GM20000 (cell line): ENCODE data around the gene ARHGEF12.

Experiments used
- DNase-seq: peaks from one replicate; pipeline ENCODE4 v3.0.0; 2012; ENCODE audit warnings: low spot score
- TF ChIP-seq, protein P1 (sequence below): IDR thresholded peaks from 2 replicates; pipeline ENCODE4 v1.5.1; 2012; ENCODE audit warnings: mild to moderate bottlenecking, control low read depth; ENCODE audit errors: extremely low read depth, missing control alignments

The ARHGEF12 gene

DNA sequence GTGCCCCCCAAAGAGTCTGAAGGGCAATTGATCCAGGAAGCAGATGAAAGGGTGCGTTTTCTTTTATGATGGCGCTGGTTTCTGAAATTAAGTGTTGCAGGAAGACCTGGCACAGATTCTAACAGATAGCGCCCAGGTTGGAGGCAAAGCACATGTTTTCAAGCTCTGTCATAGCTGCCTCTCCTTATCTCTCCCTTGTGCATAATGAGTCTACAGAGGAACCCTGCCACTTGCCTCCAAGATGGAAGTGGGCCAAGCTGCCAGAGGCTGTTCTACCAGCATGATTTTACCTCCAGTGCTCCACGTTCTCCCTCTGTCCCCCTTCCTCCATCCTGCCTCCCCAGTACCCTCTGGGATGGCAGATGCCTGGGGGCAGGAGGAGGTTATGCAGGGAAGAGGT lies 41.1 kb upstream of the ARHGEF12 start:
- TF ChIP-seq, protein P1, sequence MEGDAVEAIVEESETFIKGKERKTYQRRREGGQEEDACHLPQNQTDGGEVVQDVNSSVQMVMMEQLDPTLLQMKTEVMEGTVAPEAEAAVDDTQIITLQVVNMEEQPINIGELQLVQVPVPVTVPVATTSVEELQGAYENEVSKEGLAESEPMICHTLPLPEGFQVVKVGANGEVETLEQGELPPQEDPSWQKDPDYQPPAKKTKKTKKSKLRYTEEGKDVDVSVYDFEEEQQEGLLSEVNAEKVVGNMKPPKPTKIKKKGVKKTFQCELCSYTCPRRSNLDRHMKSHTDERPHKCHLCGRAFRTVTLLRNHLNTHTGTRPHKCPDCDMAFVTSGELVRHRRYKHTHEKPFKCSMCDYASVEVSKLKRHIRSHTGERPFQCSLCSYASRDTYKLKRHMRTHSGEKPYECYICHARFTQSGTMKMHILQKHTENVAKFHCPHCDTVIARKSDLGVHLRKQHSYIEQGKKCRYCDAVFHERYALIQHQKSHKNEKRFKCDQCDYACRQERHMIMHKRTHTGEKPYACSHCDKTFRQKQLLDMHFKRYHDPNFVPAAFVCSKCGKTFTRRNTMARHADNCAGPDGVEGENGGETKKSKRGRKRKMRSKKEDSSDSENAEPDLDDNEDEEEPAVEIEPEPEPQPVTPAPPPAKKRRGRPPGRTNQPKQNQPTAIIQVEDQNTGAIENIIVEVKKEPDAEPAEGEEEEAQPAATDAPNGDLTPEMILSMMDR, result no peak
- DNase-seq, result no peak

DNA sequence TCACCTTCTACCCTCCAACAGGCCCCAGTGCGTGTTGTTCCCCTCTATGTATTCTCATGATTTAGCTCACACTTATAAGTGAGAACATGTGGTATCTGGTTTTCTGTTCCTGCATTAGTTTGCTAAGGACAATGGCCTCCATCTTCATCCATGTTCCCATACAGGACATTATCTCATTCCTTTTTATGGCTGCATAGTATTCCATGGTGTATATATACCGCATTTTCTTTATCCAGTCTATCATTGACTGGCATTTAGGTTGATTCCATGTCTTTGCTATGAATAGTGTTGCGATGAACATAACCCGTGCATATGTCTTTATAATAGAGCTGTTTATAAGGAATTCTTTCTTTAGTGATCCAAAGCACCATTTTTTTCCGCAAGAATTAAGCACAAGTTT lies 39.7 kb upstream of the ARHGEF12 start:
- TF ChIP-seq, protein P1, result no peak
- DNase-seq, result no peak

DNA sequence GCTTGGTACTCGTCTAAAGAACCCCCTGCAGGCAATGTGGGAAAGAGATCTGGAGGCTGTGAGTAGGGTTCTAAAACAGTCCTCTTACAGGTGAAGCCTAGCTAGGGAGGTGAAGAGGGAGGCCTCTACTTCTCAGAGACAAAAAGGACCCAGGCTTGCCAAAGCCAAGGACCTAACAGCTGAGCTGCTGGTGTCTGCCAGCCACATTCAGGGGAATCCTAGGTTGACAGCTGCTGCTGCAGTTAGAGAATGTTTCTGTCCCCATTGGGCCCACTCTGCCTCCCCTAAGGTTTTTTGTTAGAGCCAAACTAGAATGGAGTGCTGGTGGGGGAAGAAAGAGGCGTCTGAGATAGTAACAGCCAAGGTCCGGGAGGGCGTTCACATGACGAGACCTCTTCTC lies 37.8 kb upstream of the ARHGEF12 start:
- DNase-seq, result no peak
- TF ChIP-seq, protein P1, result no peak

DNA sequence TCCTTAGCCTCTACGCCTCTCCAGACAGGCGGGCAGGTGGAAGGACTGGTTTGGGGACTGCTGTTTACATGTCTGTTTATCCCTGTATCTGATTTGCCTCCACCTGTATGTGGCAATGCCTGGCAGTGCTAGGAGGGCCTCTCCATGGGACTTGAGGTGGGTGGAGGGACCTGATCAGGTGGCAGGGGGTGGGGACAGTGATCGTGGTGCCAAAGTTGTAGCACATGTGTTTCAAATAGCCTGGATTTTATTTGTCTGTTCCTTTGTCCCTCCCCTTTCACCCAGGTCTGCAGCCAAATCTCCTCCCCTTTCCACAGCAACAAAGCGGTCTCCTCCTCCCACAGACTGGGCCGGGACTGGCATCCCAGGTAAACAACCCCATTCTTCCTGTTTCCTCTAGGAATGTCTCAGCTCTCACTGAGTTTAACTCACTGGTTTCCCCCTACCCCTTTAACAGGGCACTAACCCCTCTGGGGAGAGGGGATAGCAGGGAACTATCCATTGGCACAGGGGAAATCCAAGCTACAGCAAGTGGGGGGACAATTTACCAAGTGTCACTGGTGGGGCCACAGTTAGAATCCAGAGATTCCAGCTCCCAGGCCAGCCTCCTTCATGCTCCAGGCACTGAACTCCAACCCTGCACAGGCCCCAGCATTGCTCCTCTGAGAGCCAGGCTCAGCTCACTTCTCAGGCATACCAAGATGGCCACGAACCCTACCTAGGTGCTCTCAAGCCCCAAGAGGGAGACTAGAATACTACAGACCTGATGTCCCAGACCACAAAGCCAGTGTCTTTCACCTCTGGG lies 34.0 kb upstream of the ARHGEF12 start:
- DNase-seq, result no peak
- TF ChIP-seq, protein P1, result no peak

DNA sequence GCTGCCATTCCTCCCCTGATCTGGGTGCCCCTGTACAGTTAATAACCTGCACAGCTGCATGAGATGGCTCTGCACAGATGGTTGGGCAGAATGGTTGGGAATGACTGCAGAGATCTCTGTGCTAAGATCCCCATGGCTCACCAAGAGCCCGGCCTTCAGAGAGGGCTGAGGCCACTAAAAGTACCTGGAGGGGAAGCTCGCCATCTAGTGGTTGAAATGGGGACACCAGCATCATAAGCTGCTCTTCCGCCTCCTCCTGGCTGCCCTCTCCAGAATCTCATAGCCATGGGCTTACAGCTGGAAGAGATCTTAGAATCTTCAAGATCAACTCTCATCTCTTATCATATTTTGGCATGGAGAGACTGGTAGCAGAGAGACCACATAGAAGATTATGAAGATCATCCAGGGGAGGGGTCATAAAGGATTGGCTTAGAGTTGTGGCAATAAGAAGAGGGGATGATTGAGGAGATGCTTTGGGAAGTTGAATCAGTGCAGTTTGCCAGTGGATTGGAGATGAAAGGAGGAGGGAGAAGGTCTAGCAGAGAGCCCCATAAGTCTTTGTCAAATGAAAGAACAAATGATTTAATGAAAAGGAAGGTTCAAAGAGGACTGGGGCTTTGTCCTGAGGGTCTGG lies 33.1 kb upstream of the ARHGEF12 start:
- TF ChIP-seq, protein P1, result peak; percentile 92
- peak; percentile 79 for DNase-seq

DNA sequence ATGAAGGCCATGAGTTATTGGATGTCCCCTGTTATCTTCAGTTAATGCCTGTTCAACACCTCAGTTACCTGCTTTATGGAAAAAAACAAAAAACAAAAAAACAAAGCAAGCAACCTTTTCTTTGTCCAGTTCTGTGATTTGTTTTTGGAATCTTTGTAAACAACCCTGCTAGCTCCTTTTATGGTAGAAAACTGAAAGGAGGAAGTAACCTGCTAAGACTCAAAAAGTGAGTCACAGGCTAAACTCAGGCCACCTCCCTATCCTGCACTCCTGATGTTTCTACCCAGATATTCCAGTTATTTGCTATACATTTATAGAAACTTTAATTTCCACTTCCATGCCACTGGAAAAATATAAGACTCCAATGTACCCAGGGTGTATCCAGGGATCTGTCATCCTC lies 31.7 kb upstream of the ARHGEF12 start:
- DNase-seq, result peak; percentile 42
- TF ChIP-seq, protein P1, result no peak

DNA sequence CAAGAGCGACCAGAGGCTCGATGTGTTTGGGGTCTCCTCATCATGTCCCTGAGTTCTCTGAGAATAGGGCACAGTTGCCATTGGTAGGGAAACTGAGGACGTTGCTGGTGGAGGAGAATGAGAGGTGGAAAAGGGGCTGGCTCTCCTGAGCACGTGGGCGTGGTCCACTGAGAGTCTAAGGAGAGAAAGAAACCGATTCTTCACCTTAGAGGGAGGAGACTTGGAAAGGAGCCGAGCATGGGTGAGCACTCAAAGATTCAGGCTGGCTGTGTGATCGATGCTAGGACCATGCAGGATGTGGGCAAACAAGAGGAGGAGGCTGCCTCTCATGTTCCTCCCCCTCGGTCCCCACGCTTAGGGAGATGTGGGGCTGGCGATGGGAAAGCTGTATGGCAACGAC lies 30.9 kb upstream of the ARHGEF12 start:
- TF ChIP-seq, protein P1, result no peak
- no peak for DNase-seq
